ENCODE measurements around the gene GOLGA5. TPM values are rescaled to one million over a fixed set of nuclear protein-coding genes. Genes with fewer than 3 reads are reported as not detected.

GOLGA5 gene
- total and polyA plus RNA-seq, 2 of the 8 experiments (the other 6 are each of a cell fraction or from before 2014, with no cell fraction given) = 13.0 to 25.4 TPM

DNA sequence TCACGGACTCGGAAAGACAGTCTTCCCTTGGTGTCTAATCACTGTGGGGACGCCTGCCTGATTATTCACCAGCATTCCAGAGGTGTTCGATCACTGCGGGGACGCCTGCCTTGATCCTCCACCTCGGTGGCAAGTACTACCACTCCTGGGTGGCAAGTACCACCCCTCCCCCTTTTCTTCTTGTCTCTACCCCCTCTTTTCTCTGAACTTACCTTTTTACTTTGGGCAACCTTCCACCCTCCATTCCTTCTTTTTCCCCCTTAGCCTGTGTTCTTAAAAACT lies 33.6 kb upstream of the GOLGA5 start:
- Histone ChIP-seq H2BK120ac (replicated peaks; ENCODE audit: low read depth, low read length) (no peak overlapping the region), H3K4me1 (replicated peaks in 1 of 4; ENCODE audit: control insufficient read depth in 3 of 4, insufficient read depth in 4 of 4, low read length in 3 of 4) (no peaks in the 10 kb centered on the region), H3K4me2 (ENCODE audit: insufficient read depth in 1 of 2, low read depth in 2 of 2, low read length in 2 of 2) (no peak overlapping the region), H3K14ac (ENCODE audit: insufficient read length) (no peak overlapping the region), H4K91ac (replicated peaks; ENCODE audit: insufficient read length, low read length) (no peak overlapping the region), H3K56ac (replicated peaks; ENCODE audit: insufficient read length, low read depth, low read length) (no peak overlapping the region), H3K23ac (ENCODE audit: insufficient read length) (no peak overlapping the region), H3K27ac (ENCODE audit: low read depth, low read length) (no peak overlapping the region), H3K9ac (replicated peaks in 1 of 4; ENCODE audit: extremely low read depth in 1 of 4, low read depth in 3 of 4, low read length in 3 of 4) (no peak overlapping the region), H2BK5ac (ENCODE audit: low read depth, low read length) (no peak overlapping the region), H3K4ac (replicated peaks; ENCODE audit: insufficient read length, low read depth, low read length) (no peak overlapping the region), H2BK15ac (ENCODE audit: low read length) (no peak overlapping the region), H3K79me2 (ENCODE audit: control insufficient read depth in 1 of 2, insufficient read depth in 2 of 2, low read length in 2 of 2) (no peaks in the 10 kb centered on the region), H3K4me3 (ENCODE audit: extremely low read depth in 1 of 4, insufficient read depth in 2 of 4, low read depth in 3 of 4, low read length in 4 of 4) (no peak overlapping the region), H3K79me1 (ENCODE audit: low read depth, low read length) (no peaks in the 10 kb centered on the region), H4K20me1 (replicated peaks in 1 of 2; ENCODE audit: control insufficient read depth in 1 of 2, insufficient read depth in 2 of 2, low read length in 2 of 2) (no peaks in the 10 kb centered on the region), H3K23me2 (ENCODE audit: low read depth, low read length) (no peaks in the 10 kb centered on the region), H2AK5ac (ENCODE audit: low read depth, low read length) (no peak overlapping the region), H3K36me3 (ENCODE audit: control insufficient read depth in 2 of 4, insufficient read depth in 4 of 4, low read length in 3 of 4) (no peaks in the 10 kb centered on the region), H4K8ac (ENCODE audit: extremely low read depth, insufficient read depth, low read length) (no peak overlapping the region), H4K5ac (ENCODE audit: insufficient read length, low read depth, low read length) (no peak overlapping the region), H2BK20ac (ENCODE audit: low read length) (no peak overlapping the region), H3K27me3 (replicated peaks in 1 of 4; ENCODE audit: control insufficient read depth in 3 of 4, extremely low read depth in 1 of 4, insufficient read depth in 3 of 4, low read length in 3 of 4) (no peaks in the 10 kb centered on the region), H2BK12ac (ENCODE audit: low read depth, low read length) (no peak overlapping the region), H3K18ac (ENCODE audit: extremely low read depth, low read length) (no peak overlapping the region), H2AFZ (ENCODE audit: low read length) (no peak overlapping the region), H3K9me3 (ENCODE audit: insufficient read depth in 2 of 2, low read depth in 1 of 2, low read length in 1 of 2) (no peaks in the 10 kb centered on the region)
- ChIA-PET CTCF (ENCODE audit: partially characterized antibody) (no interaction called here), POLR2A (ENCODE audit: partially characterized antibody) (no interaction called here)
- TF ChIP-seq JUND (IDR thresholded peaks at IDR 0.05; ENCODE audit: low read length) (no peak), CBX8 (IDR thresholded peaks at IDR 0.05; ENCODE audit: borderline replicate concordance, low read depth, low read length) (no peak), RXRA (IDR thresholded peaks at IDR 0.05; ENCODE audit: insufficient read depth, low read depth, low read length) (no peak), EGR1 (IDR thresholded peaks at IDR 0.05; ENCODE audit: borderline replicate concordance, low read depth, low read length) (no peak), RAD21 (IDR thresholded peaks at IDR 0.05 in 1 of 2, conservative IDR thresholded peaks at IDR 0.05 in 1 of 2; ENCODE audit: low read depth in 2 of 2, low read length in 2 of 2) (no peak), HDAC2 (IDR thresholded peaks at IDR 0.05; ENCODE audit: borderline replicate concordance in 1 of 2, low read depth in 2 of 2, low read length in 2 of 2) (no peak), BACH1 (IDR thresholded peaks at IDR 0.05; ENCODE audit: low read length) (no peak), EP300 (IDR thresholded peaks at IDR 0.05; ENCODE audit: borderline replicate concordance in 1 of 2, low read depth in 2 of 2, low read length in 2 of 2) (no peak), SRF (IDR thresholded peaks at IDR 0.05; ENCODE audit: low read depth, low read length) (no peak), RFX5 (IDR thresholded peaks at IDR 0.05; ENCODE audit: borderline replicate concordance, low read depth, low read length) (no peak), BCL11A (IDR thresholded peaks at IDR 0.05; ENCODE audit: low read depth in 2 of 2, low read length in 2 of 2) (no peak)
- DNase-seq (ENCODE audit: low read depth in 1 of 2, low spot score in 2 of 2) = no peak
- WGBS, 2 experiments (ENCODE audit: extremely low coverage in 1 of 2, insufficient coverage in 1 of 2, insufficient read length in 1 of 2, insufficient replicate concordance in 2 of 2, low coverage in 1 of 2, low lambda C conversion rate in 2 of 2, missing lambda C conversion rate in 1 of 2) = 92% methylated on average over 7 of the region's 7 CpGs; no CpG with 5 or more reads in 1 of the 2 experiments
- FAIRE-seq = no peak
